HEK293 (cell line): Measurements from ENCODE around the gene SIM2.

ENCODE experiments used
- CTCF ChIA-PET: fragments of 350-600 bp; formaldehyde crosslinking; extraction: SDS; loops from one replicate; lab custom pipeline; 2021; ENCODE audit warnings: antibody characterized with exemption; lab: Yijun Ruan, JAX
- POLR2A ChIA-PET: fragments of 300-600 bp; formaldehyde crosslinking; extraction: SDS; loops from one replicate; lab custom pipeline; 2020; ENCODE audit warnings: antibody characterized with exemption, inconsistent platforms; lab: Yijun Ruan, JAX
- H3K27ac ChIP-seq: fragments of 200-500 bp; sonication (Bioruptor generic); 2 replicates; pipeline ENCODE4 v1.5.1; 2014; ENCODE audit warnings: low read depth, low read length, control low read depth, inconsistent platforms; ENCODE audit errors: extremely low read depth
- H3K36me3 ChIP-seq, 2 experiments: fragments of 200-500 bp in 1 of 2; sonication (Bioruptor generic) in 1 of 2; 1 replicate in 1 of 2; 2 replicates in 1 of 2; pipeline ENCODE4 v1.5.1; 2014 to 2017; ENCODE audit warnings: inconsistent platforms in 2 of 2, low read length in 2 of 2; ENCODE audit not compliant: control insufficient read depth in 2 of 2, insufficient read depth in 1 of 2
- H3K4me1 ChIP-seq: fragments of 200-500 bp; sonication (Bioruptor generic); 2 replicates; pipeline ENCODE4 v1.5.1; 2014; ENCODE audit warnings: mild to moderate bottlenecking, low read length, inconsistent platforms; ENCODE audit not compliant: control insufficient read depth, insufficient read depth
- H3K4me3 ChIP-seq: 2 replicates; pipeline ENCODE4 v1.5.1; 2011; ENCODE audit warnings: low read depth, mild to moderate bottlenecking, control low read depth, low read length, moderate library complexity
- H3K9me3 ChIP-seq: fragments of 200-500 bp; sonication (Bioruptor generic); 2 replicates; pipeline ENCODE4 v1.5.1; 2014; ENCODE audit warnings: low read depth, low read length, inconsistent platforms; ENCODE audit not compliant: control insufficient read depth, insufficient read depth
- ATF2 ChIP-seq: fragments of 450-650 bp; formaldehyde crosslinking; IDR thresholded peaks from 2 replicates; pipeline ENCODE4 v1.5.1; 2016; ENCODE audit warnings: missing biosample characterization, missing genetic modification characterization, low read depth
- KLF16 ChIP-seq: fragments of 450-650 bp; formaldehyde crosslinking; IDR thresholded peaks from 2 replicates; pipeline ENCODE4 v1.5.1; 2017; ENCODE audit warnings: missing biosample characterization, missing genetic modification characterization
- PRDM10 ChIP-seq: fragments of 450-650 bp; formaldehyde crosslinking; IDR thresholded peaks from 2 replicates; pipeline ENCODE4 v1.5.1; 2016; ENCODE audit warnings: missing biosample characterization, missing genetic modification characterization
- ZFP3 ChIP-seq: fragments of 450-650 bp; formaldehyde crosslinking; IDR thresholded peaks from 2 replicates; pipeline ENCODE4 v1.5.1; 2016; ENCODE audit warnings: low read depth, missing biosample characterization, missing genetic modification characterization
- ZNF148 ChIP-seq: fragments of 450-650 bp; formaldehyde crosslinking; IDR thresholded peaks from 2 replicates; pipeline ENCODE4 v1.5.0; 2017; ENCODE audit warnings: missing biosample characterization, missing genetic modification characterization, borderline replicate concordance
- ZNF157 ChIP-seq: fragments of 450-650 bp; formaldehyde crosslinking; IDR thresholded peaks from 2 replicates; pipeline ENCODE4 v1.5.1; 2016; ENCODE audit warnings: missing biosample characterization, missing genetic modification characterization
- ZNF184 ChIP-seq: fragments of 450-650 bp; IDR thresholded peaks from 2 replicates; pipeline ENCODE4 v1.5.1; 2018; ENCODE audit warnings: missing biosample characterization, mild to moderate bottlenecking, missing genetic modification characterization
- ZNF2 ChIP-seq: fragments of 450-650 bp; formaldehyde crosslinking; IDR thresholded peaks from 2 replicates; pipeline ENCODE4 v1.5.1; 2016; ENCODE audit warnings: missing biosample characterization, missing genetic modification characterization
- ZNF292 ChIP-seq: fragments of 450-650 bp; formaldehyde crosslinking; IDR thresholded peaks from 2 replicates; pipeline ENCODE4 v1.5.1; 2016; ENCODE audit warnings: low read depth, missing biosample characterization, missing genetic modification characterization, borderline replicate concordance
- ZNF311 ChIP-seq: fragments of 450-650 bp; formaldehyde crosslinking; IDR thresholded peaks from 2 replicates; pipeline ENCODE4 v1.5.1; 2017; ENCODE audit warnings: missing biosample characterization, missing genetic modification characterization, borderline replicate concordance
- ZNF398 ChIP-seq: fragments of 450-650 bp; formaldehyde crosslinking; IDR thresholded peaks from 2 replicates; pipeline ENCODE4 v1.5.1; 2017; ENCODE audit warnings: missing biosample characterization, missing genetic modification characterization
- ZNF544 ChIP-seq: fragments of 450-650 bp; formaldehyde crosslinking; IDR thresholded peaks from 2 replicates; pipeline ENCODE4 v1.5.0; 2017; ENCODE audit warnings: missing biosample characterization, missing genetic modification characterization
- ZNF585B ChIP-seq: fragments of 450-650 bp; formaldehyde crosslinking; IDR thresholded peaks from 2 replicates; pipeline ENCODE4 v1.5.1; 2016; ENCODE audit warnings: missing biosample characterization, missing genetic modification characterization
- ZNF610 ChIP-seq: fragments of 450-650 bp; formaldehyde crosslinking; IDR thresholded peaks from 2 replicates; pipeline ENCODE4 v1.5.1; 2016; ENCODE audit warnings: missing biosample characterization, missing genetic modification characterization, borderline replicate concordance
- ZNF654 ChIP-seq: fragments of 450-650 bp; formaldehyde crosslinking; IDR thresholded peaks from 2 replicates; pipeline ENCODE4 v1.5.1; 2016; ENCODE audit warnings: low read depth, missing biosample characterization, missing genetic modification characterization
- ZNF707 ChIP-seq: fragments of 450-650 bp; formaldehyde crosslinking; IDR thresholded peaks from 2 replicates; pipeline ENCODE4 v1.5.1; 2016; ENCODE audit warnings: missing biosample characterization, missing genetic modification characterization
- ZNF768 ChIP-seq: fragments of 450-650 bp; formaldehyde crosslinking; IDR thresholded peaks from 2 replicates; pipeline ENCODE4 v1.5.1; 2018; ENCODE audit warnings: missing biosample characterization, mild to moderate bottlenecking, missing genetic modification characterization
- ZSCAN30 ChIP-seq: fragments of 450-650 bp; IDR thresholded peaks from 2 replicates; pipeline ENCODE4 v1.5.1; 2018; ENCODE audit warnings: missing biosample characterization, mild to moderate bottlenecking, missing genetic modification characterization, moderate library complexity

The SIM2 gene

GRCh38 chr21:36724660-36725059 is 25.7 kb downstream of the SIM2 start:
- TF ChIP-seq ZNF544 (tag by site-specific recombination) (no peak), ZNF768 (tag by site-specific recombination) (no peak), ZNF398 (tag by site-specific recombination) (no peak), KLF16 (tag by site-specific recombination) (no peak), ZNF148 (tag by site-specific recombination) (no peak), ATF2 (tag by site-specific recombination) (no peak), ZNF311 (no peak), ZNF157 (no peak), ZNF654 (tag by site-specific recombination) (no peak), ZNF2 (tag by site-specific recombination) (no peak), ZNF184 (tag by site-specific recombination) (no peak), ZNF610 (tag by site-specific recombination) (no peak), PRDM10 (tag by site-specific recombination) (no peak), ZNF292 (tag by site-specific recombination) (no peak), ZNF707 (tag by site-specific recombination) (no peak), ZFP3 (tag by site-specific recombination) (no peak), ZNF585B (tag by site-specific recombination) (no peak), ZSCAN30 (tag by site-specific recombination) (no peak)
- Histone ChIP-seq H3K9me3 (no peaks in the 10 kb centered on the region), H3K36me3 (peaks cover 0 to 29% of the 10 kb centered on the region in 2 experiments; a peak in 2 of 3 replicates), H3K4me3 (no peak overlapping the region), H3K27ac (no peak overlapping the region), H3K4me1 (no peaks in the 10 kb centered on the region)
- CTCF ChIA-PET, result interaction anchor here (0.6 to 0.9 kb wide), 2 partner anchors 129 to 236 kb away, joined by 3 read pairs; no protein-coding TSS in a partner anchor
- POLR2A ChIA-PET, result no interaction called here
